Effector CD8-positive, alpha-beta T cell (primary cell): ENCODE results near the gene RBP2.

ENCODE experiments used
- DNase-seq: peaks from one replicate; lab custom pipeline; 2025; lab: John Stamatoyannopoulos, UW
- total RNA-seq, 4 experiments: gene quantifications; one replicate each; lab custom pipeline; 2026; lab: John Stamatoyannopoulos, UW

RBP2 gene
- total RNA-seq, result 0 reads per million in 4 experiments

GRCh38 chr3:139476348-139476747, at the start of gene RBP2:
Gene RBP2, minus strand, starts transcription at chr3:139476516. Its CDS starts 57 bp downstream, at chr3:139476459.
- DNase-seq, result no peak

GRCh38 chr3:139524841-139525636, 48.7 kb upstream of the RBP2 start:
- DNase-seq, result no peak

GRCh38 chr3:139523718-139524117, 47.4 kb upstream of the RBP2 start:
- DNase-seq, result no peak

DNA sequence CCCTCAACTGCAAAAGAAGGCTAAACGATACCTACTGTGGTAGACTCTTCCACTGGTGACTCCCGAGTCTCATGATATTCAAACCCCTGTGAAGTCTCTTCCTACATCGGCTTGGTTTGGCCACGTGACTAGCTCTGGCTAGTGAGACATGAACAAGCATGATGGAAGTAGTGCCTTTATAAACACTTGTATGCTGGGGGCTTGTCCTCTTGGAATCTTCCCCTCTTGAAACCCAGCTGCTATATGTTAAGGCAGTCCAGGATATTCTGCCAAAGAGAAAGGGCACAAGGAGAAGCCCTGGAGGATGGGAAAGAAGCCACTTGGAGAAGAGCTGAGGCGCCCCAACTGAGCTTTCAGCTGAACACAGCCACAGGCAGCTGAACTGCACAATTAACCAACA, 46.9 kb upstream of the RBP2 start:
- no peak for DNase-seq

DNA sequence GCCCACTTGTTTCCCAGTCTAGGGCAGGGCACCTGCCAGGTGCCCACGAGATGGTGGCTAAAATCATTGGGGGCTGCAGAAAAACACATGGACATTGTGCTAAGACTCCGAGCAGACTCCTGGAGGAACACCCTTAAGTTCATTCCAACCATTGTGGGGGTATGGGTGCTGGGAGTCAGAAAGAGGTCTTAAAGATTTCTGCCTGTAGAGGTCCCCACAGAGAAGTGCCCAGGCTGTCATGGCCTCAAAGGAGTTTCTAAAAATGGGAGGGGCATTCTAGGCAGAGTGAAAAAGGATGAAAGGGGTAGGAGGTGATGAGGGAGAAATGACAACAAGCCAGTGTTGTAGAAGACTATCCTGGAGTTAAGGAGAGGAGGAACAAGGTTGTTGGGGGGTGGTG, 46.1 kb upstream of the RBP2 start:
- no peak for DNase-seq

GRCh38 chr3:139521816-139522215, 45.5 kb upstream of the RBP2 start:
- DNase-seq, result no peak

GRCh38 chr3:139521144-139521543, 44.8 kb upstream of the RBP2 start:
- DNase-seq, result no peak

GRCh38 chr3:139519998-139520737, 43.9 kb upstream of the RBP2 start:
- no peak for DNase-seq

DNA sequence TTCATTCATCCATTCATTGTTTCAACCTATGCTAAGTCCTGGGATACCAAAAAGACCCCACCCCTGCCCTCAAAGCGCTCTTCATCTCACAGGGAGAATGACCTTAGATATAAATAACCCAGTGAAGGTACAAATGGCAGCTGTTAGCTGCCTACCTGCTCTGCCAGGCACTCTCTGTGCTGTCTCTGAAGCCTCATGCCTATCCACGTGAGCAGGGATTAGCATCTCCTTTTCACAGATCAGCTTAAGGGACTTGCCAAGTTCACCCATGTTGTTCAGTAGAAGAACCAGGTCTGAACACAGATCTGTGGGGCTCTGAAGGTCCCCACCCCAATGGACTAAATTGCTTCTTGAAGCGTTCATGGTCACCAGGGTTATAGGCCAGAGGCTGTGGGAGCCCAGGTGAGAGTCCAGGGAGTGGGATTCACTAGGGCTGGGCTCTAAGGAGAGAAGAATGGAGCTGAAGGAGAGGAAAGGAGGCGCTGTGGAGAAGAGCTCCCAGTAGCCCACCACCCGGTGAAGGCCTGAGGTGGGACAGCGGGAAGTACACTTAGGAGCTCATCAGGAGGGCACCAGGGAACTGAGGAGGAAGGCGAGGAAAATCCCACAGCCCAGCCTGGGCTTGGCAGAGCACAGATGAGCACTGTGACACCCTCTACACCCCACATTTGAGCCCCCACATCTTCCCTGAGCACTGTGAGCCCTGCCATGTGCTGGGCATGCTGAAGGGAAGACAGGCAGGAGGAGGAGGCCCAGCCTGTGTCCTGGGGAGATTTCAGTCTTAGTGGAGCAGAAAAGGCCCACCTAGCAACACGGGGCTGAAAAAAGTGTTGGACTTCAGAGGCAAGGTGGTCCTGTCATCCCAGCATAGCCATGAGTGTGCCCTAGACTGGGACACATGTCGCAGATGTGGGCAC, 42.9 kb upstream of the RBP2 start:
- no peak for DNase-seq

DNA sequence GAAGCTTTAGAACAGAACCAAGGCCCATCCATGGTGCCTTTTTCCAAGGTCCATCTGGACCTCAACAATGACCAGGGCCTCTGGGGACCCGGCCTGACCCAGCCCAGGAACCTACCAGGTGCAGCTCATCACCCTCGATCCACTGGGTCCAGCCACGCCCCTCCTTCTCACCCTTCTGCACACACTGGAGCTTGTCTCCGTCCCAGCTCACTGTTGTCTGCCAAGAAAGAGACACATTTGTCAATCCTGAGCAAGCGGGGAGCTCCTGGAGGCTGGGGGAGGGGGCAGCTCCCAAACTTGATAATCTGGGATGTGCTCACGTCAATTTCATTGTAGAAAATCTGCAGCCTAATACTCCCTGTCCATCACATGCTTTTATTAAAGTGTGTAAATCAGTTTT, 42.0 kb upstream of the RBP2 start:
- DNase-seq, result no peak

DNA sequence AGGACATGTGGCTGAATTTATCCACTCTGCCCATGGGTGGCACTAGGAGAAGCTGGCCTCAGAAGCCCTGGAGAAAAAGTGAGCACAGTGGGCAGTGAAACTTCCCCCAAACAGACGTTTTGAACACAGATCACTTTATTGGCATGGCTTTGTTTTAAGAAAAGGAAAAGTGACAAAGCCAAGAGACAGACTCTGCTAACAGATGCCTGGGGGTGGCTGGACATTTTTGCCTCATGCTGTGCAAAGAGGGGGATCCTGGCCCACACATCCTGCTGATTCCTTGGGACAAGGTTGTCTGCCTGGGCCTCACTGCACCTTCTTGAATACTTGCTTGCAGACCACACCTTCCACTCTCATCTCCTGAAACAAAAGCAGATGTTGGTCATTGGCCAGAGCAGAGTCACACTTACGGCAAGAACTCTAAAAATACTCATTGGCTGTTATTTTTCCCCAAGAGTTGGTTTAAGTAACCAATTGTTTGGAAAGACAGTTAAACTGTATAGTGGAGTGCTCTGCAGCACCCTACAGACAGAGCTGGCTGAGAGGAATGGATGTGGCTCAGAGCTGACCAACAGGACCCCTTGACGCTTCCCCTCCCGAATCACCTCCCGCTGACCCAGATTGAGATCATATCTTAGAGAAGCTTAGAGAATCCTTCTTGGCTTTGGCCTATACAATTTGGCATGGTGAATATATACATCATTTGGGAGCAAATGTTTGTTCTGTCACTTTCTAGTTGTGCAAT, 41.2 kb upstream of the RBP2 start:
- no peak for DNase-seq

- no peak for DNase-seq
Measured at GRCh38 chr3:139514741-139515140, 38.4 kb upstream of the RBP2 start.

GRCh38 chr3:139509631-139510030, 33.3 kb upstream of the RBP2 start:
- no peak for DNase-seq

GRCh38 chr3:139506766-139507165, 30.4 kb upstream of the RBP2 start:
- DNase-seq, result no peak

DNA sequence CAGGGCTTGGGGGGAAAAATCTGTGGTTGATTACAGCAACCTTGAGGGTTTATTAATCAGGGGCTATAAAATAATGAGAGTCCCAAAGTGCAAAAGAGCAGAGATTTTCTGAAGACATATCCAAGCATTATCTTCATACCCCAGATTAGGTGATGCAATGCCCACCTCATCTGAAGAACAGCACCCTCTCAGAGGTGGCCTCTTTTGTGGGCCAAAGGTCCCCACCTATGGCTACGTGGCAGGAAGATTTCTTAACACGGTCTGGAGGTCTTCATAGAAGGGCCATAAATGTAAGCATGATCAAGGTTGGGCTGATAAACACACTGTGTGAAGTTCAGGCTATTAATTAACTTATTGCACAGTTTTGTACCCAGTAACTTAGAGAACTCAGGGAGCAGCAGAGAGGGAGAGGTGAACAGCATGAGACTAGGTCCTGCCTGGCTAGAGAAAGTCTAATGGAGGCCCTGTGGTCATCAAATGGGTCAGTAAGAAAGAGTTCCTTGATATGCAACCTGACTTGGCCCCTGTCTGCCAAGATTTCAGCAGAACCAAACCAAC, 29.6 kb upstream of the RBP2 start:
- DNase-seq, result no peak

DNA sequence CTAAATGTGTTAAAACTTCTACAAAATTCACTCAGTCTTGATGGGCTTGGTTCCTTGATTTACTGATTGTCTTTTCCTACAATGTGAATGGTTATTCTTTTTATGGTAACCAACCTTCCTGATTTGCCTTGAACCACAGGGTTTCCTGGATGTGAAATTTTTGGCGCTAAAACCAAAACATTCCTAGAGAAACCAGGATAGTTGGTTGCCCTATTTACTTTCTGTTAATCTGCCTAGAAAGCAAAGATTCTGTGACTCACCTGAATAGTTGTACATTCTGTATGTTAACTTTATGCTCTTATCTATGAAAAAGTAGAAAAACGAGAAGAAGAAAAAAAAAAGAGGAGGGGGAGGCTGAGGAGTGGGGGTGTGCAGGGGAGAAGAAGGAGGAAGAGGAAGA, 23.2 kb upstream of the RBP2 start:
- DNase-seq, result no peak

DNA sequence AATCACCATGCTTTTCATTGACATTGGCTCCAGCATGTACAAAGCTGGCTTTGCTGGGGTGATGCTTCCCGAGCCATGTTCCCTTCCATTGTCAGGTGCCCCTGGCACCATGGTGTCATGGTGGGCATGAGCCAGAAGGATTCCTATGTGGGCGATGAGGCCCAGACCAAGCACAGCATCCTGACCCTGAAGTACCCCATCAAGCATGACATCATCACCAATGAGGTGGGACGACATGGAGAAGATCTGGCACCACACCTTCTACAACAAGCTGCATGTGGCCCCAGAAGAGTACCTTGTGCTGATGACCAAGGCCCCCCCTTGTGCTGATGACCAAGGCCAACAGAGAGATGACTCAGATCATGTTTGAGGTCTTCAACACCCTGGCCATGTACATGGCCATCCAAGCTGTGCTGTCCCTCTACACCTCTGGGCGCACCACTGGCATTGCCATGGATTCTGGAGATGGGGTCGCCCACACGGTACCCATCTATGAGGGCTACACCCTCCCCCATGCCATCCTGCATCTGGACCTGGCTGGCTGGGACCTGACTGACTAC, 17.6 kb upstream of the RBP2 start:
- no peak for DNase-seq

DNA sequence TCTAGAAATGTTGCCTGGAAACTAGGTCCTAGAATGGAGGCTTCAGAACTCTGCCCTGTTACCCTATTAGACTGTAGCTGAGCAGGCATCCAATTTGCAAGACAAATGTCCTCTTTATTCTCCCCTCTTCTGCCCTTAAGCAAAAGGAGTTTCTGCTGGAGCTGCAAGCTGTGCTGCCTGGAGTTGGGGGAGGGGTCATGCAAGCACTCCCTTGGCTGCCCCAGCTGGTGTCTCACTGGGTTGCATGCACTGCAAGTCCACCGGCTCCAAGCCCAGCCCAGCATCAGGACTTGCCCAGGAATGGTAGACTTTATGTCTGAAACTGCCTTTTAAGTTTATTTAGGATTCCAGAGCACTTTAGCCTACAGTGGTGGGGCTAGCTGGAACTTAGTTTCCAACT, 15.7 kb upstream of the RBP2 start:
- DNase-seq, result no peak

GRCh38 chr3:139491027-139491700, 14.8 kb upstream of the RBP2 start:
- no peak for DNase-seq

- DNase-seq, result no peak
Measured at GRCh38 chr3:139482206-139482605, 5.9 kb upstream of the RBP2 start.
